ENCODE results near the gene SELENOH.

SELENOH gene

DNA sequence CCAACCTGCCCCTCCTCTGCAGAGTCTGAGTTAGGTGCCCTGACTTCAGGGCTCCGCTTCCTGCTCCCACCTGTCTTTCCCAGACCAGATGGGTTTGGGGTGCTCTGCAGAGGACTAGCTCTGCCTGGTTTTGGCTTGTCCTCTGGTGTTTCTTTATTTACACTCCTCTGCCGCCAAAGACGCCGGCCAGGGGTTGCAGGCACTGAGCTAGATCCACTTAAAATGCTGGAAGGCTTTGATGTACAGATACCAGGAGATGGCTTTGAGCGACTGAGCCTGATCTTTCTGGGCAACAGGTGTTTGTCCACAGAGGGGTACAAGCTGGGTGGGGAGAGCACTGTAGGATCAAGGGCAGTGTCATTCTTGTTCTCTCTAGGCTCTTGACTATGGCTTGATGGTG lies 3.9 kb downstream of the SELENOH start:
- in situ Hi-C loops (cut with MboI; ENCODE audit: low sequenced_read_pairs), result no loop called here

DNA sequence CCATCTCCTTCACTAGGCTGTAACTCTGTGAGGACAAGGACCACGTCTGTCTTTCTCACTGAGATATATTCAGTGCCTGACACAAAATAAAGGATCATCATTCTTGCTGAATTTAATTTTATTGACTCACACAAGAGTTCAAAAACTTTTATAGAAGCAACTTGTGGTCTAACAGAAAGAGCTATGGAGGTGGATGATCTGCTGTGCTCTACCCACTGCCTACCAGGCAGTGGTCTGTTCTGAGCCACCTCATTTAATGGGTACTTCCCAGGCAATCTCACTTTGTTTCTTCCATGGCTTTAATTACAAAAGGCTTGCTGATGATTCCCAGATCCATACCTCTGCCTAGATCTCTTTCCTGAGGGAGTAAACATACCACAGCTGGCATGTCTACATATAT lies 5.6 kb downstream of the SELENOH start:
- in situ Hi-C loops (cut with MboI; ENCODE audit: low sequenced_read_pairs), result no loop called here

- in situ Hi-C loops (cut with MboI; ENCODE audit: low sequenced_read_pairs), result no loop called here
Observed at GRCh38 chr11:57751176-57751575, 9.9 kb downstream of the SELENOH start.

GRCh38 chr11:57751676-57752253 lies 10.5 kb downstream of the SELENOH start, which contains the start of gene BTBD18:
Gene BTBD18 (minus strand): TSS chr11:57751819. CDS start chr11:57751188, 631 bp downstream.
- in situ Hi-C loops (cut with MboI; ENCODE audit: low sequenced_read_pairs), result no loop called here

DNA sequence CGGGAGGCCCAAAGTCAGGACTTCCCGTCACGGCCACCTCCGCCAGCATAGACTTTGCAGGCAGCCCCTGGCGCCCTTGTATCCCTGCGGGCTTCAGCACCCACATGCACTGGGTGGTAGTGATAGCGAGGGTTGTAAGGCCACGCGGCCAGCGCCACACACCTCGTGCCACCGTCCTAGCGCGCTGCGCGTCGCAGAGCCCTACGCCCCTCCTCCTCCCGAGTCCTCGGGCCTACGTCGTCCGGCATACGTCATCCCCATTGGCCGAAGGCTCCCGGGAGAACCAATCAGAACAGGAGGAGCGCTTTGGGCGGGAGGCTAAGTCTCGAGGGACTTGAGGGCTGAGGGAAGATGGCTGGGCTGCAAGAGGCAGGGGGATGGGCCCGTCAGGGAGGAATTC lies 11.7 kb downstream of the SELENOH start:
- in situ Hi-C loops (cut with MboI; ENCODE audit: low sequenced_read_pairs), result no loop called here

GRCh38 chr11:57758174-57758573 lies 16.9 kb downstream of the SELENOH start:
- in situ Hi-C loops (cut with MboI; ENCODE audit: low sequenced_read_pairs), result no loop called here

- in situ Hi-C loops (cut with MboI; ENCODE audit: low sequenced_read_pairs), result no loop called here
Observed at GRCh38 chr11:57761301-57762234, 20.3 kb downstream of the SELENOH start, which contains the start of gene CTNND1. Gene CTNND1 (plus strand): TSS chr11:57761802. CDS start chr11:57791479, 29,677 bp downstream.

- in situ Hi-C loops (cut with MboI; ENCODE audit: low sequenced_read_pairs), result no loop called here
Observed at GRCh38 chr11:57762235-57762861, 21.1 kb downstream of the SELENOH start.

GRCh38 chr11:57763568-57763967 lies 22.3 kb downstream of the SELENOH start:
- in situ Hi-C loops (cut with MboI; ENCODE audit: low sequenced_read_pairs), result no loop called here

- in situ Hi-C loops (cut with MboI; ENCODE audit: low sequenced_read_pairs), result no loop called here
Observed at GRCh38 chr11:57764021-57764420, 22.7 kb downstream of the SELENOH start.

- in situ Hi-C loops (cut with MboI; ENCODE audit: low sequenced_read_pairs), result no loop called here
Observed at GRCh38 chr11:57764566-57764965, 23.3 kb downstream of the SELENOH start.

- in situ Hi-C loops (cut with MboI; ENCODE audit: low sequenced_read_pairs), result no loop called here
Observed at GRCh38 chr11:57764972-57765371, 23.7 kb downstream of the SELENOH start.

DNA sequence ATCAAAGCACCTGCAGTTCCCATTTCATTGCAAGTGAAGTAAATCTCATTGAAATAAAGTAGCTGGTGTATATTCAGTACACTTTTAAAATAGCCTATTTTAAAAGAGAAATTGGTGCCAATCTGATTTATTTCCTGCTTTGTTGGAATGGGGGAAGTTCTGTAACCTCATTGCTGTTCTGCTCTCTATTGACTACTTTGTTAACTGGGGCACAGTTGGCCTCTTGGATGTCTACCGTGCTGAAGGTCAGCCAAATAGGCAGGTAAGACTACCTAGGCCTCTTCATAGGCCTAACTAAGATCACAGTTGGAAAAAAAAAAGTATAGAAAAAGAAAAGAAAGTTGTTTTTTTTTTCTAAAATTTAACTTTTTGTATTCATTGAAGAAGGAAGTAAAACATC lies 29.5 kb downstream of the SELENOH start:
- in situ Hi-C loops (cut with MboI; ENCODE audit: low sequenced_read_pairs), result no loop called here

DNA sequence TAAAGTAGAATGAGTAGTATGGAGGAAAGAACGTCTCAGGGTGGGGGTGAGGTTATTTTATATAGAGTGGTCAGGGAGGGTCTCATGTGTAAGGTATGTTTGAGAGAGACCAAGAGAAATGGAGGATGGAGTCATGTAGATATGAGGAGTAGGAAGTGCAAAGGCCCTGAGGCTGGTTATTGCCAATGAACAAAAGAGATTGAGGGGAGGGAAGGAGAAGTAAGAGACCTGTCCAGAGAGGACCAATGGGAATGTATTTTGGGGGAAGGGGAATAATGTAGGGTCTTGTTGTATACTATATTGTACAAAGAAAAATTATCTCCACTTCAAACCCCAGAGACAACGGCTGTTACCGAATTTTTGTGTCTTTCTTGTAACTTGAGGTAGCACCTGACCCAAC lies 30.1 kb downstream of the SELENOH start:
- in situ Hi-C loops (cut with MboI; ENCODE audit: low sequenced_read_pairs), result no loop called here

GRCh38 chr11:57772562-57772961 lies 31.3 kb downstream of the SELENOH start:
- in situ Hi-C loops (cut with MboI; ENCODE audit: low sequenced_read_pairs), result no loop called here

DNA sequence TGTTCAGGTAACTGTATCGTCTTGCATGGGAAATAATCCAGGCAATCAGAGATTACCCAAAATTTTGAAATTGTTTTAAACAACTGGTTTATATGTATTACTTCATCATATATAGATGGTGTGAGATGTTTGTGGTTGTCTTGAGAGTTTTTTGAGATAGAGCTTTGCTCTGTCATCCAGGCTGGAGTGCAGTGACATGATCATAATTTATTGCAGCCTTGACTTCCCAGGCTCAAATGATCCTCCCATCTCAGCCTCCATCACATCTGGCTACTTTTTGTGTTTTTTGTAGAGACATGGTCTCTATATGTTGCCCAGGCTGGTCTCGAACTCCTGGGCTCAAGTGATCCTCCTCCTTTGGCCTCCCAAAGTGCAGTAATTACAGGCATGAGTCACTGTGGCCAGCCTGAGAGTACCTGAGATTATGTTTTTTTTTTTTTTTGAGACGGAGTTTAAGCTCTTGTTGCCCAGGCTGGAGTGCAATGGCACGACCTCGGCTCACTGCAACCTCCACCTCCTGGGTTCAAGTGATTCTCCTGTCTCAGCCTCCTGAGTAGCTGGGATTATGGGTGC lies 31.8 kb downstream of the SELENOH start:
- in situ Hi-C loops (cut with MboI; ENCODE audit: low sequenced_read_pairs), result no loop called here

- in situ Hi-C loops (cut with MboI; ENCODE audit: low sequenced_read_pairs), result loop anchor here (25.0 kb wide), 2 partner anchors 213 to 313 kb away; partner anchors contain the start of genes RTN4RL2 and UBE2L6
Observed at GRCh38 chr11:57775491-57775890, 34.2 kb downstream of the SELENOH start.

- in situ Hi-C loops (cut with MboI; ENCODE audit: low sequenced_read_pairs), result loop anchor here (25.0 kb wide), 2 partner anchors 214 to 314 kb away; partner anchors contain the start of genes RTN4RL2 and UBE2L6
Observed at GRCh38 chr11:57776031-57776521, 34.8 kb downstream of the SELENOH start.

DNA sequence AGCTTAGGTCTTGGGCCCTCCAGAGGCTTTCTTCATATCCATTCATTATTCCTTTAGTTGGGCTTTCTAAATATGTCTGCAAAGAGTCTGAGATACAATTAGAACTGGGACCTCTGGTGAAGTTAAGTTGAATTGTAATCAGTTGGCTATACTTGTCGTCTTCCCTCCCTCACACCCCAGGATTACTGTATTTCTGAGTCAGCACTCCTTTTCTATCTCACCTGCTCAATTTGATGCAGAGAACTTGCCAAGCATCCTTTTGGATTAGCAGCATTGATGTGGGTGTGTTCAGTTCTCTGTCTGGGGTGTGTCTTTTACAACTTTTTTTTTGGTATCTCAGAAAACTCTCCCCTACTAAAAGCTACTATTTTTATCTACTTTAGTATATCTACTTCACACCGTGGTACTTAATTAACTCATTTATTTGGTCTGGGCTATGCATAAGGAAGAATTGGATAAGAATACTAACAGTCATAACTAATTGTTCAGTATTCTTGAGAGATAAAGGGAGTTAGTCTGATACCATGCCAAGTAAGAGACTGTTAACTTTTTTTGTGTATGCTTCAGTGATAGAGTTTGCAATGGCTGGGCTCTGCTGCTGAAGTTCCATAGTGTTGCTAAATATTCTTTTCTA lies 35.4 kb downstream of the SELENOH start:
- in situ Hi-C loops (cut with MboI; ENCODE audit: low sequenced_read_pairs), result loop anchor here (25.0 kb wide), 2 partner anchors 214 to 314 kb away; partner anchors contain the start of genes RTN4RL2 and UBE2L6

GRCh38 chr11:57777969-57778317 lies 36.7 kb downstream of the SELENOH start:
- in situ Hi-C loops (cut with MboI; ENCODE audit: low sequenced_read_pairs), result loop anchor here (25.0 kb wide), 2 partner anchors 216 to 316 kb away; partner anchors contain the start of genes RTN4RL2 and UBE2L6

All from HL-60/S4 (cell line).